Cardiac muscle cell (in vitro differentiated cells and primary cell): ENCODE data around the gene ZFAND5. TPM values are rescaled to one million over a fixed set of nuclear protein-coding genes. Genes with fewer than 3 reads are reported as not detected.

Source experiments
- DNase-seq, 2 donors: peaks; one replicate each; pipeline versions ENCODE4 v3.0.0 to v3.0.0-alpha.2; 2010 to 2017; ENCODE audit warnings: low read depth in 1 of 2, low spot score in 1 of 2
- H3K27ac ChIP-seq: fragments of 200-600 bp; sonication (generic); 2 replicates; pipeline ENCODE4 v1.5.1; 2016
- H3K27me3 ChIP-seq: fragments of 200-600 bp; sonication (generic); 2 replicates; pipeline ENCODE4 v1.6.0; 2016; ENCODE audit warnings: control low read depth
- H3K36me3 ChIP-seq: fragments of 200-600 bp; sonication (generic); 2 replicates; pipeline ENCODE4 v1.5.1; 2016; ENCODE audit warnings: control low read depth
- H3K4me1 ChIP-seq: fragments of 200-600 bp; sonication (generic); 2 replicates; pipeline ENCODE4 v1.8.1; 2017; ENCODE audit warnings: low read depth, mild to moderate bottlenecking, mixed run types
- H3K4me3 ChIP-seq: fragments of 200-600 bp; sonication (generic); 2 replicates; pipeline ENCODE4 v1.5.1; 2016; ENCODE audit warnings: mild to moderate bottlenecking
- H3K9me3 ChIP-seq: fragments of 200-600 bp; sonication (generic); 2 replicates; pipeline ENCODE4 v1.5.1; 2017; ENCODE audit warnings: low read depth, mild to moderate bottlenecking, control low read depth
- CTCF ChIP-seq: IDR thresholded peaks from 2 replicates; pipeline ENCODE4 v1.5.1; 2012; ENCODE audit warnings: low read depth, mild to moderate bottlenecking, low read length
- polyA plus RNA-seq: library from polyadenylated mRNA; unstranded; fragments of >200 nt; fragmentation: Nextera tagmentation; extraction: Ambion mirVana; gene quantifications from 2 replicates; pipeline ENCODE4 v1.2.1, GENCODE V29; 2016
- total RNA-seq: library from RNA; depleted of rRNA; stranded (reverse); fragments of >200 nt; gene quantifications from 2 replicates; pipeline ENCODE4 v1.2.3, GENCODE V29; 2016

ZFAND5 gene
- total and polyA plus RNA-seq, 2 experiments from 2014 or later: 152 to 188 TPM

- no peaks in the 10 kb centered on the region for H3K9me3 ChIP-seq
- H3K4me3 ChIP-seq: no peak overlapping the region
- no peak overlapping the region for H3K27ac ChIP-seq
- H3K36me3 ChIP-seq: peaks cover 6% of the 10 kb centered on the region
- no peaks in the 10 kb centered on the region for H3K27me3 ChIP-seq
- H3K4me1 ChIP-seq: no peaks in the 10 kb centered on the region
- TF ChIP-seq CTCF: no peak
- DNase-seq: no peak
Observed at GRCh38 chr9:72349240-72349639, 15.8 kb downstream of the ZFAND5 start.

- H3K27me3 ChIP-seq: no peaks in the 10 kb centered on the region
- no peaks in the 10 kb centered on the region for H3K4me1 ChIP-seq
- H3K9me3 ChIP-seq: no peaks in the 10 kb centered on the region
- H3K36me3 ChIP-seq: no peaks in the 10 kb centered on the region
- no peak for TF ChIP-seq CTCF
- DNase-seq: no peak
- no peak overlapping the region for H3K4me3 ChIP-seq
- no peak overlapping the region for H3K27ac ChIP-seq
Observed at GRCh38 chr9:72346333-72346732, 18.7 kb downstream of the ZFAND5 start.

- TF ChIP-seq CTCF: no peak
- H3K9me3 ChIP-seq: no peaks in the 10 kb centered on the region
- H3K4me3 ChIP-seq: no peak overlapping the region
- H3K27me3 ChIP-seq: no peaks in the 10 kb centered on the region
- no peak overlapping the region for H3K27ac ChIP-seq
- no peak for DNase-seq
- no peaks in the 10 kb centered on the region for H3K4me1 ChIP-seq
- H3K36me3 ChIP-seq: no peaks in the 10 kb centered on the region
Observed at GRCh38 chr9:72338631-72339030, 26.4 kb downstream of the ZFAND5 start.

- TF ChIP-seq CTCF: no peak
- Histone ChIP-seq H3K4me3 (no peak overlapping the region), H3K36me3 (no peaks in the 10 kb centered on the region), H3K4me1 (no peaks in the 10 kb centered on the region), H3K27ac (no peak overlapping the region), H3K27me3 (no peaks in the 10 kb centered on the region), H3K9me3 (no peaks in the 10 kb centered on the region)
- no peak for DNase-seq
Observed at GRCh38 chr9:72337286-72337685, 27.7 kb downstream of the ZFAND5 start.

GRCh38 chr9:72334658-72335337, 30.2 kb downstream of the ZFAND5 start:
- TF ChIP-seq CTCF: no peak
- Histone ChIP-seq H3K27me3 (no peaks in the 10 kb centered on the region), H3K36me3 (no peaks in the 10 kb centered on the region), H3K27ac (no peak overlapping the region), H3K9me3 (no peaks in the 10 kb centered on the region), H3K4me3 (no peak overlapping the region), H3K4me1 (no peaks in the 10 kb centered on the region)
- no peak for DNase-seq
